AG09309 (cell line): ENCODE measurements around the gene ITGBL1.

ENCODE experiments used
- DNase-seq: peaks from one replicate; pipeline ENCODE4 v3.0.0-alpha.2; 2010; ENCODE audit warnings: low read depth
- H3K4me3 ChIP-seq: 2 replicates; pipeline ENCODE4 v1.5.1; 2011; ENCODE audit warnings: mild to moderate bottlenecking, low read depth, low read length, moderate library complexity; ENCODE audit not compliant: control insufficient read depth
- TF ChIP-seq, protein P1 (sequence below): IDR thresholded peaks from 2 replicates; pipeline ENCODE4 v1.5.1; 2011; ENCODE audit warnings: mild to moderate bottlenecking, low read depth, low read length, inconsistent platforms; ENCODE audit not compliant: insufficient read depth, control insufficient read depth; ENCODE audit errors: missing control alignments

The ITGBL1 gene

DNA sequence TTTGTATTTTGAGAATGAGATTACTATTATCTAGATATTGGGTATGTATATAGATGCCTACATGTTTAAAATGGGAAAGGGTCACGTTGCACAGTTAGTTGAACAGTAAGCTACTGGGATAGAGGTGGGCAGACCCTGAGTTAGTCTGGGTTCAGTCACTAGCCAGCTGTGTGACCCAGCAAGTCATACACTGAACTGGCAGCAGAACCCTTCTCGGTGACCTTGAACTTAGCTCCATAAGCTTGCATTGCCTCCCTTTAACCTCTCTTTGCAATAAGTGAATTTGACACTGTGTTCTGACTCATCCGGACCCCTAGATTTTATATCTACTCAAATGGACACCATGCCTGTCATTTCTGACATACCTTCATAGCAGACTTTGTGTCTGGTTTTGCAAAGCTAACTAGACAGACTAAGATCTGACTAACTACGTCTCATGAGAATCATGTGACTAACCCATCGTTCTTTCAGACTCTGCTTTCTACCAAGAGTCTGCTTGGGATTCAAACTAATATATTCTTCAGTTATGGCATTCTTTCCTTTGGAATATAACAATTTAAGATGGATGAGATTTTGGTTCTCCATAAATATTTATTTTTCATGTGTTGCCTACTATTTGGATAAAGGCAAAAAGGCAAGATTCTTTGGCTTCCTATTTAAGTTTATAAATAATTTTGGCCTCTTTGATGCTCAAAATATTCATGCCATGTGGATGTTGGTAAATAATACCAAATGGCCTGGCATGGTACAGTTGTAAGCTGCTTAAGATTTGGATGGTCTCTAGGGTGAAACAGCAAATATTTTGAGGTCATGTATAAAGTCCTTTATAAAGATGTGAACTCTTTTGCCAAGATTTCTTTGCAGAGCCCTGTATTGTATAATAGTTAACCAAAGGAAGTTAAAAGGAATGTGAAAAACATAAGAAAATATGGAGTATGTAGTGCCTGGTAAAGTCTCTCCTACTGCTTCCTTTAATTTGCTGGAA is 159.3 kb downstream of the ITGBL1 start:
- no peak for DNase-seq
- TF ChIP-seq, protein P1, sequence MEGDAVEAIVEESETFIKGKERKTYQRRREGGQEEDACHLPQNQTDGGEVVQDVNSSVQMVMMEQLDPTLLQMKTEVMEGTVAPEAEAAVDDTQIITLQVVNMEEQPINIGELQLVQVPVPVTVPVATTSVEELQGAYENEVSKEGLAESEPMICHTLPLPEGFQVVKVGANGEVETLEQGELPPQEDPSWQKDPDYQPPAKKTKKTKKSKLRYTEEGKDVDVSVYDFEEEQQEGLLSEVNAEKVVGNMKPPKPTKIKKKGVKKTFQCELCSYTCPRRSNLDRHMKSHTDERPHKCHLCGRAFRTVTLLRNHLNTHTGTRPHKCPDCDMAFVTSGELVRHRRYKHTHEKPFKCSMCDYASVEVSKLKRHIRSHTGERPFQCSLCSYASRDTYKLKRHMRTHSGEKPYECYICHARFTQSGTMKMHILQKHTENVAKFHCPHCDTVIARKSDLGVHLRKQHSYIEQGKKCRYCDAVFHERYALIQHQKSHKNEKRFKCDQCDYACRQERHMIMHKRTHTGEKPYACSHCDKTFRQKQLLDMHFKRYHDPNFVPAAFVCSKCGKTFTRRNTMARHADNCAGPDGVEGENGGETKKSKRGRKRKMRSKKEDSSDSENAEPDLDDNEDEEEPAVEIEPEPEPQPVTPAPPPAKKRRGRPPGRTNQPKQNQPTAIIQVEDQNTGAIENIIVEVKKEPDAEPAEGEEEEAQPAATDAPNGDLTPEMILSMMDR, result no peak
- no peak overlapping the region for H3K4me3 ChIP-seq

DNA sequence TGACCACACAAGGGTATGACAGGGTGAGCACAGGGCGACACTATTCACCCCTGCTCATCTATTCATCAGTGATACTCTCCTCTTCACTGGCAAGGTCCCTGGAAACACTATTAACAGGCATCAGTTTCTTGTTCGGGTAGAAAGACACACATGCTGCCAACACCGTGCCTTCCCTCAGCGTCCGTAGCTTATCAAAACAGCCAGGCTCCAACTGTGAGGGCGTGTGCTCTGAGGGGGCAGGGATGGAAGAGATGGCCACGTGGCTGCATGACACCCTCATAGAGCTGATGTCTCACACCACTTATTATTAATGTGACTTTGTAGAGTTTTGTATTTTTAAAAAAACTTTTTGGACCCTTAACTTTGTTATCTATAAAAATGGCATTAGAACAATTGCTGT is 160.3 kb downstream of the ITGBL1 start:
- no peak overlapping the region for H3K4me3 ChIP-seq
- DNase-seq, result no peak
- TF ChIP-seq, protein P1, result no peak

DNA sequence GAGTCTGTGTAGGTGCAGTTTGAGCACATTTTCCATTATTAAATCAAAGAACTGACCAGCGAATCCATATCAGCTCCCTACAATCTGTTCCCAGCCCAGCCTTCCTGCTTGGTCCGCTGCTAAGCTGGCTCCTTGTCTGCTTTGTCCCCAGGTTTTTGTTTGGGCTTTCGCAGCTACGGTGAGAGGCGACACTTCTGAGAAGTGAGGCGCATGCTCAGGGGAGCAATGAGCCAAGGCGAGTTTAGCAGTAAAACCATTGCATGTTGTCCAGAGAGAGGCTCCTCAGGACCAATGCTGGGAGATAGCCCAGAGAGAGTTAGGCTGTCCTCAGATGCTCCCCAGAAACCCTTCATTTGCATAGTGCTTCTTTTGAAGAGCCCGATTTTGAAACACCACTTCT is 162.0 kb downstream of the ITGBL1 start:
- no peak for DNase-seq
- TF ChIP-seq, protein P1, result no peak
- no peak overlapping the region for H3K4me3 ChIP-seq

DNA sequence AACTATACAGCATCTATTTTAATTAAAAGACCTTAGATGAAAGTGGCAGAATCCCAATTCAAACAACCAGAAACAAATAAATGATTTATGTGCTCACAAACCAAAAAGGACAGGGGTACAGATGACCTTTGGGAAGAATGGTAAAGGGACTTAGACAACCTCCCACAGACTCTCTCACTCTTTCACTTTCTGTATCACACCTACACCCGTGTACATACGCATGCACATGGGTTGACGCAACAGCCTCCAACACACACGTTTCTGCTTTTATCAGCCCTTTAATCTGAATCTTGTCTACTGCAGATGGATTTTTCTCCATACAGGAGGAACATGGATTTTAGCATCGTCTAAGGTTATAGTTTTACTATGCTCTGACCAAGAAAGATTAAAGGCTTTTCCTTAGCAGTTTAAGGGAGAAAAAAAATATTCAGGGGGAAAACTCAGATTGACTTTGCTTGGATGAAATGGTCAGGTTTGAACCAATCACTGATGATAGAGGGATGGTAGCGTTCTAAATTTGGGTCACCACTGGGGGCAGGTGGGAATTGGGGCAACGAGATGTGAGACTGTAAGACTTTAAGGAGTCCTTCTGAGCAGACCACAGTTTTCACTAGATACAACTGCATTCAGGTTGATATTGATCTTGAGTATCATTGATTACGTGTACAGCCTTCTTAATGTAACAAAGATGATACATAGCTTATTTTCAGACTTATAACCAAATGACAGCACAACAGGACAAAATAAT is 166.1 kb downstream of the ITGBL1 start:
- no peak for DNase-seq
- H3K4me3 ChIP-seq, result no peak overlapping the region
- TF ChIP-seq, protein P1, result no peak

DNA sequence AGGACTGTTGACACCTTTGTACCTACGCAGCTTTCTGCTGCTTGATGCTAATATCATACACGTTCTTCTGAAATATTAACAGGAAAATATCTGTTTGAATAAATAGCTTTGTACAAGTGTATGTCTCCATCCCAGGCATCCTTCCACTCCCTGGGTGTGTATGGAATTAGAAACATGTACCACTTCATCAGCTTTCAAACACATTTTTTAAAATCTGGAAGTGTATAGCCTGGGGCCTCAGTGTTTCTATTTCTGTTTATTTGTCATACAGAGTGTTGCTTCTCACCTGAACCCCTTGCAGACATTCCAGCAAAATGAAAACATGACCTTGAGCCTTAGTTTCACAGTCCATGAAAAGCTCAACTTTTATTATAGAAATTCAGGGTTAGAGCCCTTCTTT is 168.6 kb downstream of the ITGBL1 start:
- DNase-seq, result no peak
- TF ChIP-seq, protein P1, result no peak
- no peak overlapping the region for H3K4me3 ChIP-seq

DNA sequence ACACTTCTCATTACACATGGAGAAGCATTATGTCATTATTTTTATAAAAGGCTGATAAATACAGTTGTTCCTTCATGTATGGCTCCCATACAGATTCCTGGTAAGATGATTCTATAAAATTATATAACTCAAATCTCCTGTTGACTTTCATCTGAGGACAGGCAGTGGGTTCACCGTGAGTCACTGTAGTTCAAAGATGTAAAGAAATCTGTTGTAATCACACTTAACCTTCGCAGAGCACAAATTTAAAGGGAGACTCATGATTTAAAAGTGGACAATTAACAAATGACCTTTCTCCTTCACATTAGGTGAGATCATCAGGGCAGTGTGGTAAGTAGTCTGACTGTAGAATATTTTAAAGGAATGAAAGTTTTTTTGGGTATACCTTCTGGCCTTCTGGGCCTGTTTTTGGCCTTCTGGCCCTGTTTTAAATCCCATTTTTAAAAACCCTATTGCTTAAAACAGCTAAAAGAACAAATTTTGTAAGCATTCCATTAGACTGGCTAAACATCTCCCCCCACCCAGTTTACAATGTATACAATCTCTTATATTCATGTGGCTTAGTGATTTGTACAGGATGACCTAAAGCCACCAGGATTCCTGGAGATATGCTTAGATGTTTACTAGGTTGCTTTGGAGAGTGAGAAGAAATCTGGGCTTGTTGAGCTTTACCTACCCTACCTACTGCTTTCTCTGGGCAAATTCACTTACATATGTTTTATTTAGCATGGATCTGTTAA is 171.2 kb downstream of the ITGBL1 start:
- H3K4me3 ChIP-seq, result no peak overlapping the region
- TF ChIP-seq, protein P1, result no peak
- DNase-seq, result no peak
